H1 (cell line): ENCODE data around the gene IGFALS. TPM values are rescaled to one million over a fixed set of nuclear protein-coding genes. Genes with fewer than 3 reads are reported as not detected.
A peak's percentile ranks its signal among the peaks of the same experiment; 100 is the strongest.

Source experiments
- CHD1 ChIP-seq: IDR thresholded peaks from 2 replicates; pipeline ENCODE4 v1.6.1; 2012; ENCODE audit warnings: low read depth, low read length, improper control_type of control experiment
- EP300 ChIP-seq, 2 experiments: IDR thresholded peaks; 1 replicate in 1 of 2; 2 replicates in 1 of 2; pipeline ENCODE4 v1.6.1; 2011 to 2012; ENCODE audit warnings: low read depth in 2 of 2, low read length in 2 of 2, mild to moderate bottlenecking in 2 of 2, borderline replicate concordance in 1 of 2, inconsistent platforms in 1 of 2, moderate library complexity in 1 of 2
- FOSL1 ChIP-seq: IDR thresholded peaks from 2 replicates; pipeline ENCODE4 v1.6.1; 2011; ENCODE audit warnings: mild to moderate bottlenecking, low read depth, low read length, moderate library complexity; ENCODE audit not compliant: insufficient read depth
- JUN ChIP-seq: IDR thresholded peaks from 2 replicates; pipeline ENCODE4 v1.6.1; 2011; ENCODE audit warnings: low read depth, mild to moderate bottlenecking, improper control_type of control experiment, low read length
- KDM4A ChIP-seq: IDR thresholded peaks from one replicate; pipeline ENCODE4 v1.7.1; 2012; ENCODE audit warnings: low read depth, mild to moderate bottlenecking, moderate library complexity, low read length, inconsistent platforms; ENCODE audit not compliant: severe bottlenecking
- KDM5A ChIP-seq: fragments of 200-600 bp; IDR thresholded peaks from 2 replicates; pipeline ENCODE4 v1.7.1; 2012; ENCODE audit warnings: mild to moderate bottlenecking, low read length, inconsistent platforms, mixed read lengths
- NANOG ChIP-seq: IDR thresholded peaks from 2 replicates; pipeline ENCODE4 v1.6.1; 2011; ENCODE audit warnings: low read length, low read depth, mild to moderate bottlenecking, inconsistent platforms; ENCODE audit not compliant: insufficient read depth, poor library complexity, severe bottlenecking
- RBBP5 ChIP-seq: IDR thresholded peaks from 2 replicates; pipeline ENCODE4 v1.7.1; 2012; ENCODE audit warnings: low read depth, mild to moderate bottlenecking, inconsistent platforms, low read length, moderate library complexity, borderline replicate concordance
- SAP30 ChIP-seq: fragments of 300-600 bp; sonication (generic); IDR thresholded peaks from 2 replicates; pipeline ENCODE4 v1.7.1; 2012; ENCODE audit warnings: low read length, moderate library complexity, mild to moderate bottlenecking, inconsistent platforms; ENCODE audit not compliant: insufficient read depth, insufficient replicate concordance
- SP4 ChIP-seq: IDR thresholded peaks from 2 replicates; pipeline ENCODE4 v1.6.1; 2012; ENCODE audit warnings: low read length, inconsistent platforms
- SRF ChIP-seq: IDR thresholded peaks from 2 replicates; pipeline ENCODE4 v1.6.1; 2011; ENCODE audit warnings: mild to moderate bottlenecking, low read depth, low read length, moderate library complexity
- SUZ12 ChIP-seq: fragments of 200-600 bp; sonication (generic); IDR thresholded peaks from 2 replicates; pipeline ENCODE4 v1.6.1; 2012; ENCODE audit warnings: mild to moderate bottlenecking, inconsistent platforms, low read length, moderate library complexity, mixed read lengths
- TBP ChIP-seq: IDR thresholded peaks from 2 replicates; pipeline ENCODE4 v1.6.1; 2011; ENCODE audit warnings: low read depth, low read length, improper control_type of control experiment
- USF2 ChIP-seq: IDR thresholded peaks from 2 replicates; pipeline ENCODE4 v1.6.1; 2011; ENCODE audit warnings: low read length, improper control_type of control experiment
- polyA plus RNA-seq, 7 experiments: library from polyadenylated mRNA; depleted of rRNA in 3 of 7; stranded (reverse) in 5 of 7; unstranded in 2 of 7; fragments of >200 nt in 5 of 7; fragments of 200-250 nt in 2 of 7; gene quantifications; 1 replicate in 5 of 7; 2 replicates in 1 of 7; 4 replicates in 1 of 7; pipeline versions ENCODE4 v1.2.1 to v1.2.3, GENCODE V29; 2011 to 2013; ENCODE audit warnings: missing spikeins in 2 of 7, mixed read lengths in 2 of 7
- total RNA-seq: library from RNA; stranded (reverse); fragmentation: NEBNext Ultra II Directional; extraction: Animal tissue kit (Norgen Biotek cat#: 25700); gene quantifications from 2 replicates; pipeline ENCODE4 v1.2.1, GENCODE V29; 2021
- TF ChIP-seq, protein P1 (sequence below): IDR thresholded peaks from 2 replicates; pipeline ENCODE4 v1.6.1; 2012; ENCODE audit warnings: inconsistent platforms

The IGFALS gene
- total and polyA plus RNA-seq, 2 of the 8 experiments (the other 6 are each of a cell fraction or from before 2014, with no cell fraction given) = not detected

GRCh38 chr16:1782408-1783264 is 10.9 kb downstream of the IGFALS start, which contains the start of the genes NUBP2 and SPSB3 (continued):
- no peak for TF ChIP-seq SAP30
- peak; percentile 62 for TF ChIP-seq KDM4A
- TF ChIP-seq NANOG = peak; percentile 17
- TF ChIP-seq SUZ12 = no peak
- no peak for TF ChIP-seq FOSL1
- no peak for TF ChIP-seq CHD1
- TF ChIP-seq USF2 = no peak
- TF ChIP-seq JUN = no peak
- no peak for TF ChIP-seq RBBP5
- TF ChIP-seq, protein P1, sequence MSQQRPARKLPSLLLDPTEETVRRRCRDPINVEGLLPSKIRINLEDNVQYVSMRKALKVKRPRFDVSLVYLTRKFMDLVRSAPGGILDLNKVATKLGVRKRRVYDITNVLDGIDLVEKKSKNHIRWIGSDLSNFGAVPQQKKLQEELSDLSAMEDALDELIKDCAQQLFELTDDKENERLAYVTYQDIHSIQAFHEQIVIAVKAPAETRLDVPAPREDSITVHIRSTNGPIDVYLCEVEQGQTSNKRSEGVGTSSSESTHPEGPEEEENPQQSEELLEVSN = no peak
- TF ChIP-seq KDM5A = no peak; the same call in 1 of the 2 replicates
- no peak for TF ChIP-seq TBP
- TF ChIP-seq EP300 (IDR thresholded peaks at IDR 0.05; ENCODE audit: borderline replicate concordance in 1 of 2, low read depth in 2 of 2, low read length in 2 of 2) = peak in 1 of 2 experiments; percentile 3; a peak in 1 of 3 replicates
- no peak for TF ChIP-seq SRF
- peak; percentile 76 for TF ChIP-seq SP4
